NCI-H748 (cell line): ENCODE measurements around the gene SLC25A34.

Experiments
- DNase-seq: peaks from one replicate; lab custom pipeline; 2025; ENCODE audit not compliant: unreplicated experiment; lab: John Stamatoyannopoulos, UW

Gene SLC25A34

DNA sequence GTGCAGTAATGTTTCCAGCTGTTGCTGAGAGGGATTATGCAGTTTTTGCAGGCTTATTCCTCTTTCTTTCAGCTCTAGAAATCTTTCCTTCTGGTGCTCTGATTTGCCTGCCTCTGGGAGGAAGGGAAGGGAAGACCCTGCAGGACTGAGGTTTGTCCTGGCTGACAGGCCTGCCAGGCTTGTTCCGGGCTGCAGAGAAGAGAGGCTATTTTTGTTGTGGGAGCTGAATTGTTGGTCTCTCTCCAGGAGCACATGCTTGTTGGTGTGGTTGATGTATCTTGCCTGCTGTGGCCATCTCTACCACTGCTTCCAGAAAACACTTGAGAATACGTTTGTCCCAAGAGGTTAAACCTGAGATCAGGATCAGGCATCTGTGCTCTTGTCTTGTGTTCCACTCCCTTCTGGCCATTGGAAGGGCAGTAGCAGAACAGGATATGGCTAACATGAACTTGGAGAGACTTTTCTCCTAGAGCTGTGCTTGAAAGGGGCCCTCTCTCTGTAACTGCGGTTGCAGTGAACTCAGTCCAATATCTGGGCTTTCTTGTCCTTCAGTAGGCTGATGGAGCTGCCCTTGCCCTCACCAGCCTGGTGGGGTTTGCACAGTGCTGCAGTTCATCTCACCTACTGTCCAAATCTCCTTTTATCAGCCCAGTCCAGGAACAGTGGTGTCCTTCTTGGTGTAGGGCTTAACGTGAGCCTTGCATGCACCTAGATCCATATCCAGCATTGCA is 21.5 kb upstream of the SLC25A34 start:
- no peak for DNase-seq

DNA sequence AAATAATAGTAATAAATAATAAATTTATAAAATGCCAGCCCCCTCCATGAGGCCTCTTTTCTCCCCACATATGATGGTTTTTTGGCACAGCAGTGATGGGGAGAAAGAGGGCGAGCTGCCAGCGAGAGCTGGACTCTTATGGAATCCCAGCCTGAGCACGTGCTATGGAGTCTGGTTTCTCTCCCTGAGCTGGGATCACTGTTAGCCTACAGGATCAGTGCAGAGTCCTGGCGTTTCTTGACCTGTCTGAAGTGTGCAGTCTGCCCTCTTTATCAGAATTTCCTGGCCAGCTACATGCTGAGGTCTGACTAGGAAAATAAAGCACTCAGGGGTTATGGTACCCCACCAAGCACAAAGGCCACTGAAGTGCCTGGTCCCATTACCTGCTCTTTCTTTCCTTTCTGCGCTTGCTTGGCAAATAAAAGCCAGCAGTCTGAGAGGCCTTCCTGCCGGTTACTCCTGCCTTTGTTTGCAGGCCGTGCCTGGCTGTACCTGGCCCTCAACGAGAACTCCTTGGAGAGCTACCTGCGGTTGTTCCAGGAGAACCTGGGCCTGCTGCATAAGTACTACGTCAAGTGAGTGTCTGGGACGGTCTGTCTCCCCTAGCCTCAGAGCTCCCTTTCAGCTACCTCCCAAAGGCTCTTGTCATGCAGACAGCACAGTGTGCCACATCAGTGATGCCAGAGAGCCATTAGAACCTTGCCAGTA is 18.5 kb upstream of the SLC25A34 start:
- DNase-seq: no peak

DNA sequence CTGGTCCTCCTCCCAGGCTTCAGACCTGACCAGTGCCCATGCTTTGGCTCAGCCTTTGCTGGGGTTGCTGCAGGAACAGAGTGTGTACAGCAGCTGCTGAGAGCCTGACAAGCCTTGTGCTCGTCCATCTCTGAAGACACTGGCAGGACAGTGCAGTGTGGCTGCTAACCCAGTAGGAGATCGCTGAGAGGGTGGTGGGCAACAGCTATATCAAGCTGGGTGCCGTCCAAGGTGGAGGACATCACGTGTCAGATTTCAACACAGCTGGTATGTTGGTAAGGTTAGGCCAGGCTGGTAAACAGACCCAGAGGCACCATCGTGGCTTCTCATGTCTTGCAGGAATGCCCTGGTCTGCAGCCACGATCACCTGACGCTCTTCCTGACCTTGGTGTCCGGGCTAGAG is 17.9 kb upstream of the SLC25A34 start:
- no peak for DNase-seq

DNA sequence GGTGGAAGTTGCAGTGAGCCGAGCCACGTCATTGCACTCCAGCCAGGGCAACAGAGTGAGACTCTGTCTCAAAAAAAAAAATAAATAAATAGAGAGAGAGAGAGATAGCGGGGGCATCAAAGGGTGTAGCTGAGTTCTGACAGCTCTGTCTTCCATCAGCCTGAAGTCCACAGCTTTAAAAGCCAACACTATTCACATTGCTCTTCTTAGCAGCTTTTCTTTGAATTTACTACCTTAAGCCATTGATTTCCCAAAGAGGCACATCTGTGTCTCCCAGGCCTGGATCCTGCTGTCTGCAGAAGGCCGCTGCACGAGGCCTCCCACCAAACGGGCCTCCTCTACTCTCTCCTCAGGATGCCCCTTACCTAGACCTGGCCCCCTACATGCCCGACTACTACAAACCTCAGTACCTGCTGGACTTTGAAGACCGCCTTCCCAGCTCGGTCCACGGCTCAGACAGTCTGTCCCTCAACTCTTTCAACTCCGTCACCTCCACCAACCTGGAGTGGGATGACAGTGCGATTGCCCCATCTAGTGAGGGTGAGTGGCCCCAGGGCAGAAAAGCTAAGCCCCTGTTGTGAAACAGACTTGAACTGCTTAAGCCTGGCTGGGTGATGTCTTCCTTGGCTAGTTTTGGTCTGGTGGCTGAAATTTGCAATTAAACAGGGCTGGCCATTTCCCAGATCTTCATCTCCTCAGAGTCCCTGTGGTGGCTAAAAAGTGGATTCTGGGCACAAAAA is 16.5 kb upstream of the SLC25A34 start:
- no peak for DNase-seq

DNA sequence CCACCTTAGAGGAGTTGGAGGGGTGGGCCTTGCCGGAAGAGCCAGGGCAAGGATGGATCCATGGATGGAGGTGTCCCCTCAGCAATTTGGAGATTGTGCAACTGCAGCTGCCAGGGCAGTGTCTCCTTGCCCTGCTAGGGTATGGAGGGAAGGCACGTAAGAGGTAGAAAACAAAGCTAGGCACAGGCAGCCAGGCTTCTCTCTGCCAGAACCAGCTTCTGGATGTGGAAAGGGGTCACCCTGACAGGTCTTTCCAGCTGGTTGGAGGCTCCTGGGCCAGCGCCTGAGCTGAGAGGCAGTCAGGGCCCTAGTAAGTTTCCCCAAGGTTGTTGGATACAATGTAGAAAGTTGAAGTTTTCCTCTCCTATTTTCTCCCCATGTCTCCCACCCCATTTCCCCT is 15.2 kb upstream of the SLC25A34 start:
- no peak for DNase-seq

DNA sequence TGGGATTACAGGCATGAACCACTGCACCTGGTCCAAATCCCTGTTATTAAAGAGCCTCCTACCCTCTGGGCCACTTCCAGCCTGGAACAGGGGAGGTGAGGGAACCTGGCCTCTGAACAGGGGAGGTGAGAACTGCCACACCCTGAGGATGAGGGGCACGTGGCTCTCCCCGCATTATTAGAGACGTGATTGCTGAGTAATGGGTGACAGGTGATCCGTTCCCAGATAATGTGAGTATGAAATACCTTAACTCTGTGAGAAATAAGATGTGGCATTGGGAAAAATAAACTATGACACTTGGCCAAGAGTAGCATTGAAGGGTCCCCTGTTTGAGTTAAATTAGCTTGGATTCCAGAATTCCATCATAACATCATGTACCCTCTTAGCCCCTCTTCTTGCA is 13.6 kb upstream of the SLC25A34 start:
- DNase-seq: no peak

DNA sequence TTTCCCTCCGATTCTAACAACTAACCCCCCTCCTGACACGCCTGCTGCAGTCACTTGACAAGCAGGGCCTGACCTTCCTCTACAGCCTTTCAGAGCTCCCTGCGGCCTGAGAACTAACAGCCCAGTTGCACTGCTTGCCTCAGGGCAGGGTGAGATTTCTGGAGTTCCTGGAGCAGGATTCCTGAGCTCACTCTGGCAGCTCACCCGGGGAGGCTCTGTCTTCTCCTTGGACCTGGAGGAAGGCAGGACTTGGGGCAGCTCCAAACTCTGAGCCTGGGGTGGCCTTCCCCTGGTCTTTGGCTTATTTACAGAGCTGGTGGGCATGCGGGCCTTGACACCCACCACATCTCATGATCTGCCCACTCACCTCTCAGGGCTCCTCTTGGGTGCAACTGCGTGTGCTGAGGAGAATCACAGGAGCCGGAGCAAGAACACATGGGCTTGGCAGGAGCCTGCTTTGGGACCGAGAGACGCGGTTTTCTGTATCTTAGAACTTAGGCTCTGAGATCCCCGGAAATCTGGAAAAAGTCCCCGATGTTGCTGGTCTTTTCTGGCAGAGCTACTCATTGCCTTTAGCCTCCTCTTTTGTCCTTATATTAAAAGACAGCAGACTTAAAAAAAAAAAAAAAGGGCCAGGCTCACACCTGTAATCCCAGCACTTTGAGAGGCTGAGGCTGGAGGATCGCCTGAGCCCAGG is 13.1 kb upstream of the SLC25A34 start:
- DNase-seq: no peak

DNA sequence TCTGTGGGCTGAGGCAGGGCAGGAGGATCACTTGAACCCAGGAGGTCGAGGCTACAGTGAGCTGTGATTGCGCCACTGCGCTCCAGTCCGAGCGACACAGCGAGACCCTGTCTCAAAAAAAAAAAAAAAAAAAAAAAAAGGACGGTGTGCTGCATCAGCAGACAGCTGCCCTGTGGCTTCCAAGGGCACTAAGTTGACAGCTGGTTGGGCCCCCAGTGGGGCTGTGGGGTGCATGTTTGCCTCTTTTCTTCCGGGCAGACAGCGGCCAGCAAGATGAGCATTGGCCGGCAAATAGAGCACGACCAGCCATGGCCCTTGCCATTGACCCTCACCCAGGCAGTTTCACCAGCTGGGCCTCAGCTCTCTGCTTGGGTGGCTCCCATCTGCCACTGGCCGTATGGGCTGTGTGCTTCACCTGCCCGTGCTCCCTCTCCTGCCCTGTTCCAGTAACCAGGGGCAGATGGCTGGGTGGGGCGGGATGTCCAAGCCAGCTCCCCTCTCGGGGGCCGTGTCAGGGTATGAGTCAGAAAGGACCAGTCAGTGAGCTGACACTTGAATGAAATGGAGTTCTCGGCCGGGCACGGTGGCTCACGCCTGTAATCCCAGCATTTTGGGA is 12.3 kb upstream of the SLC25A34 start:
- DNase-seq: no peak

DNA sequence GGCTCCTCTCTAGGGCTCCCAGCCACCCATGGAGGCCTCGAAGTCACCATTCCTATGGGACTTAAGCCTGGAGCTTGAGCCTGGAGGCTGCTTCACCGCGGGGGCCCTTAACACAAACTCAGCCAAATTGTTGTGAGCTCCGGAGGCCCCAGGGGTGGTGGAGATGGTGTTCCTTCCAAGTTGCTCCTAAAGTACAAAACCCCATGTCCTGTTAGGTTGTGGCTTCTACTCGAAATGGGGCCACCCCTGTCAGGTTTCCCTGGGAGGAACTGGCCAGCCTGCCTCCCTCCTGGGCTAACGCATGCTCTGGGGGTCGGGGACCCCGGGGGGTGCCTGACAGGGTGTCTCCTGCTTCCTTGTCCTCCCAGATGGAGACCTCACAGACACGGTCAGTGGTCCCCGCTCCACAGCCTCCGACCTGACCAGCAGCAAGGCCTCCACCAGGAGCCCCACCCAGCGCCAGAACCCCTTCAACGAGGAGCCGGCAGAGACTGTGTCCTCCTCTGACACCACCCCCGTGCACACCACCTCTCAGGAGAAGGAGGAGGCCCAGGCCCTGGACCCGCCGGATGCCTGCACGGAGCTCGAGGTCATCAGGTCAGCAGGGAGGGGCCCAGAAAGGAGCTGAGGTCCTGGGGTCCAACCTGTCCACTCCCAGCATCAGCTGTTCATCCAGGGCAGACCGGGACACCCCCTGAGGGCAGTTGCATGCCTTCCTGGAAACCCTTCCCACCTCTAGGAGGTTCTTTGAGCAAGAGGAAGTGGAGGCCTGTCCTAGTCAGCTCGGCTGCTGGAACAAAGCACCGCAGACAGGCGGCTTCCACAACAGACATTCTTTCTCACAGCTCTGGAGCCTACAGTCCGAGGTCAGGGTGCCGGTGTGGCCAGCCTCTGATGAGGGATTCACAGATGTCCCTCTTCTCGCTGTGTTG is 10.8 kb upstream of the SLC25A34 start:
- DNase-seq: no peak

DNA sequence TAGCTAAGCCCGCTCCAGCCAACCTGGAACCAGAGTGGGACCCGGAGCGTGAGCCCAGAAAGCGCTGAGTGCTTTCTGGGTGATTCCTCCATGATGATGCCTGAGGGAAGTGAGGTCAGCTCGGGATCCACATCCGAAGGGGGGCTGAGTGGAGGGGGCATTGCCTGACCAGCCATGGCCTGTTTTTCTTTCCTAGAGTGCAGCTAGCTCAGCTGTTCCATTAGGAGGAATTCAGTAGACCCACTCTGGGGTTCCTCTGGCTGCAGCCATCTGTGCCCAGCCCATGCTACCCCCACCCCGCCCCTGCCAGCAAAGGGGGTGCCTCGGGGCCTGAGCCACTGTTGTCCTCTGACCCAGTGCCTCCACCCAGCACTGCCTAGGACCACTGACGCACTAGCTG is 9.6 kb upstream of the SLC25A34 start:
- no peak for DNase-seq

DNA sequence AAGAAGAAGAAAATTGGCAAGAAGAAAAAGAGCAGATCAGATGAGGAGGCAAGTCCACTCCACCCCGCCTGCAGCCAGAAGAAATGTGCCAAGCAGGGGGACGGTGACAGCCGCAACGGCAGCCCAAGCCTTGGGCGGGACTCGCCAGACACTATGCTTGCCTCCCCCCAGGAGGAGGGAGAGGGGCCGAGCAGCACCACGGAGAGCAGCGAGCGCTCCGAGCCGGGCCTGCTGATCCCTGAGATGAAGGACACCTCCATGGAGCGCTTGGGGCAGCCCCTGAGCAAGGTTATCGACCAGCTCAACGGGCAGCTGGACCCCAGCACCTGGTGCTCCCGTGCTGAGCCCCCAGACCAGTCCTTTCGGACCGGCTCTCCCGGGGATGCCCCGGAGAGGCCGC is 9.0 kb upstream of the SLC25A34 start:
- DNase-seq: no peak

DNA sequence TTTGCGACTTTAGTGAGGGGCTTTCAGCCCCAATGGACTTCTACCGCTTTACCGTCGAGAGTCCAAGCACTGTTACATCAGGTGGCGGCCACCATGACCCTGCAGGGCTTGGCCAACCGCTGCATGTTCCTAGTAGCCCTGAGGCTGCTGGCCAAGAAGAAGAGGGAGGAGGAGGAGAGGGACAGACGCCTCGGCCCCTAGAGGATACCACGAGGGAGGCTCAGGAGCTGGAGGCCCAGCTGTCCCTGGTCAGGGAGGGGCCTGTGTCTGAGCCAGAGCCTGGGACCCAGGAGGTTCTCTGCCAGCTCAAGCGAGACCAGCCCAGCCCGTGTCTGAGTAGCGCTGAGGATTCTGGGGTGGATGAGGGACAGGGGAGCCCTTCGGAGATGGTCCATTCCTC is 8.6 kb upstream of the SLC25A34 start:
- DNase-seq: no peak

DNA sequence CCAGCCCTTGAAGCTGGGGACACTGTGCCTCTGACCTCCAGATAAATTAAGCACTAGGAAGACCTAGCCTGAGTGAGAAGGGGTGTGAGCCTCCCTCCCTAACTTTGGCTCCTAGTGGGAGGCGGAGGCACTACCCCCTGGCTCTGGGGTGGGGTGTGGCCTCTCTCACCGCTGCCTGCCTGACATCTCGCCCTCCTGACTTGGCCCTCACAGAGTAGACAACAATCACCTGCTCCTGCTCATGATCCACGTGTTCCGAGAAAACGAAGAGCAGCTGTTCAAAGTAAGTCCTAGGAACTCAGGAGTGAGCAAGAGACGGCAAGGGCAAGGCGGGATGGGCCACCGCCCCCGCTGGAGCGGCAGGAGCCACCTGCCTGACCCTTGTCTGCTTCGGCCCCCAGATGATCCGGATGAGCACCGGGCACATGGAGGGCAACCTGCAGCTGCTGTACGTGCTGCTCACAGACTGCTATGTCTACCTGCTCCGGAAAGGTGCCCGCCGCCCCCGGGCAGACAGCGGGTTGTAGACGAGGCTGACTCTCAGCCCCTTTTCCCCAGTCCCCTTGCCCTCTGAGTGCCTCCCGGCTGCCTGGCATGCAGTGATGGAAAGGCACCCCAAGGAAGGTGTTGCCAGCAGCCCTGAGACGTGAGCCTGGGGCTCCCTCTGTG is 8.1 kb upstream of the SLC25A34 start:
- no peak for DNase-seq

DNA sequence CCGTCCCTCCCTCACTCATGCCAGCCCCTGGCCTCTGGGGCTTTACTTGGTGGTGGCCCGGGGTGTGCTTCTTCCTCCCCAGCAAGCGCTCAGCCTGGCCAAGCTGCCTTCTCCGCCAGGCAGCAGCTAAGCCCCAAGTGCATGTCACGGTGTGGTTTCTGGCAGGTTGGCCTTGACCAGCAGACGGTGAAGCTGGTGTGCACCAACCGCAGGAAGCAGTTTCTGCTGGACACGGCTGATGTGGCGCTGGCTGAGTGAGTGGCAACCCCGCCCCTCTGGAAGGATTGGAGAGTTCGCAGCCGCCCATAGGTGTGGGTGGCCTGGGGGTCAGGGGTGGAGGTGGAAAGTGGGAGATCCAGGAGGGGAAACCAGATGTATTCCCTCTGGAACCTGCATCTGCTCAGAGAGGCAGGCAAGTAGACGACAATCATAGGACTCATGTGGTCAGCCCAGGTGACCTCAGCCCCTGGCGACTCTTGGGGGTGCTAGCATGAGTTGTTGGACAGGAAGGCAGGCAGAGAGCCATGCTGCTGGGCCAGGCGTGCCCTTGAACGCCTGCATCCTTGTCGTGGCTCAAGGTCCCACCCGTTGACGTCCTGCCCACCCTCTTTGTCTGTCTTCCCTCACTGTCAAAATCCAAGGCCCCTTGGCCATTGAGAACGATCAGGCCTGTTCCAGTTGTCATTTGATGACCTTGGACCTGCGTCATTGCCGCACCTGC is 7.0 kb upstream of the SLC25A34 start:
- DNase-seq: no peak

DNA sequence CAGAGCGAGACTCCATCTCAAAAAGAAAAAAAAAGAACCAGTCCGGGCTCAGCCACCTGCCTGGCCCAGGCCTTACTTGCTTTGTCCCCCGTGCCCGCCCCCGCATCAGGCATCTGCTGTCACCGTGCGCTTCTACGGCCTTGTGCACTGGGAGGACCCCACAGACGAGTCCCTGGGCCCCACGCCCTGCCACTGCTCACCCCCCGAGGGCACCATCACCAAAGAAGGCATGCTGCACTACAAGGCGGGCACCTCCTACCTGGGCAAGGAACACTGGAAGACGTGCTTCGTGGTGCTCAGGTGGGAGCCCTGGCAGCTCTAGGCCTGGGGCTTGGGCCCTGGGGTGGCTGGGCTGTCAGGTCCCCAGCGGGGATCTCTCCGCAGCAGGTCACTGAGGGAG is 5.6 kb upstream of the SLC25A34 start:
- no peak for DNase-seq

DNA sequence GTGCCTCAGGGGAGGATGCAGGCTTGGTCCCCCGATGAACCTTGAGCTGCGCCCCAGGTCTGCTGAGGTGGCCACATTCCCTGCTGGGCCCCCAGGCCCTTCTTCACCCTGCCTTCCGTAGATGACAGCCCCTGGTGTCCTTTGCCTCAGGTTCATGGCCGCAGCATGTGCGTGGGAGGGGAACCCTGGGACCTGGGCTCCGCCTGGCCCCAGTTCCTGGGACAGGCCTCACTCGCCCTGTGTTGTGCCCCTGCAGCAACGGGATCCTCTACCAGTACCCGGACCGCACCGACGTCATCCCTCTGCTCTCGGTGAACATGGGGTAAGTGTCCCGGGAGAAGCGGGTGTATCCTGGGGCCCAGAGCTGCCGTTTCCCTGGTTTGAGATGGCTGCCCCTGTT is 5.1 kb upstream of the SLC25A34 start:
- no peak for DNase-seq

DNA sequence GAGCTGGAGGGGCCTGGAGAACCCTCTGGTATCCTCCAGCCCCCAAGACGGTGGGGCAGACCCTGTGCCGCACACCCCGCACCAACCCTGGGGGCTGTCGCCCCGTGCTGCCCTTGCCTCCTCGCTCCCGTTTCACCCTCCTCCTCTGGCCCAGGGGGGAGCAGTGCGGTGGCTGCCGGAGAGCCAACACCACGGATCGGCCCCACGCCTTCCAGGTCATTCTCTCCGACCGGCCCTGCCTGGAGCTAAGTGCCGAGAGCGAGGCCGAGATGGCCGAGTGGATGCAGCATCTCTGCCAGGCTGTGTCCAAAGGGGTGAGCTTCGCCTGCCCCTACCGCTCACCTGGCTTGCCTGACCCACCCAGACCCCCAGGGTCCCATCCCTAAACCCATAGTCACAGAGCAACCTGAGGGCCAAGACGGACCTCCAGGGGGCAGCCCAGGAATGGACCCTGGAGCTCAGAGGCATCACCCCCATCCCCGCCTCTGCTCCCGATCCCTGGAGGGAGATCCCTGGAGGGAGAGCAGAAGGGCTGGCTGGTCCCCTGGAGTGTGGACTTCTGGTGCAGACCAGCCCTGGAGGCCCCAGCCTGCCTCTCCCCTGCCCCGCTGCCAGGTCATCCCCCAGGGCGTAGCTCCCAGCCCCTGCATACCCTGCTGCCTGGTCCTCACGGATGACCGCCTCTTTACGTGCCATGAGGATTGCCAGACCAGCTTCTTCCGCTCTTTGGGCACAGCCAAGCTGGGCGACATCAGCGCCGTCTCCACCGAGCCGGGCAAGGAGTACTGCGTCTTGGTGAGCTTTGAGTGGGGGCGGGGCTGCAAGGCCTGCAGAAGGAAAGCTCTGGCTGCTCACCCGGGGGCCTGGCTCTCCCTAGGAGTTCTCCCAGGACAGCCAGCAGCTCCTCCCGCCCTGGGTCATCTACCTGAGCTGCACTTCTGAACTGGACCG is 4.0 kb upstream of the SLC25A34 start:
- no peak for DNase-seq

DNA sequence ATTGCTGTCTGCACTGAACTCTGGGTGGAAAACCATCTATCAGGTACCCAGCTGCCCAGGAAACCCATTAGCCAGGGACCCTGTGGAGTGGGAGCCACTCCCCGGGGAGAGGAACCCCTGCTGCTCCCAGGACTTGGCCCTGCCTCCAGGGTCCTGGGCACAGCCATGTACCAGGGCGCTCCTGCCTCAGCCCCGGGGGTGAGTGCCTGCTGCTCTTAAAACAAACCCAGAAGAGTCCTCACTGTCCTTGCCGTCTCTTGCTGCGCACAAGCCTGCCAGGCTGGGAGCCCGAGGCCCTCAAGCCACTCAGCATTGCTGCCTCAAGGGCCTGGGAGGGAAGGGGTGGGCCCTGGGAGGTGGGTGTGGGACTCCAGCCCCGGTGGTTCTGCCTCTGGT is 3.4 kb upstream of the SLC25A34 start:
- no peak for DNase-seq
